22Rv1 (cell line): ENCODE results near the gene C5.

Experiments used
- H3K27ac ChIP-seq: fragments of 450-650 bp; 2 replicates; pipeline ENCODE4 v1.5.1; 2017
- CTCF ChIP-seq: fragments of 450-650 bp; IDR thresholded peaks from 2 replicates; pipeline ENCODE4 v1.5.1; 2017; ENCODE audit warnings: mild to moderate bottlenecking
- ZFX ChIP-seq: fragments of 450-650 bp; IDR thresholded peaks from 2 replicates; pipeline ENCODE4 v1.6.1; 2017; ENCODE audit warnings: antibody characterized with exemption, borderline replicate concordance

The C5 gene

GRCh38 chr9:120982836-120983235, 67.2 kb downstream of the C5 start:
- TF ChIP-seq ZFX (no peak), CTCF (no peak)
- no peak overlapping the region for H3K27ac ChIP-seq

GRCh38 chr9:120980951-120981350, 69.1 kb downstream of the C5 start:
- H3K27ac ChIP-seq: no peak overlapping the region
- no peak for TF ChIP-seq ZFX
- TF ChIP-seq CTCF: no peak

GRCh38 chr9:120979797-120980196, 70.3 kb downstream of the C5 start:
- no peak overlapping the region for H3K27ac ChIP-seq
- no peak for TF ChIP-seq CTCF
- TF ChIP-seq ZFX: no peak

- TF ChIP-seq CTCF (no peak), ZFX (no peak)
- H3K27ac ChIP-seq: no peak overlapping the region
Observed at GRCh38 chr9:120978987-120979386, 71.1 kb downstream of the C5 start.

- TF ChIP-seq CTCF (no peak), ZFX (no peak)
- no peak overlapping the region for H3K27ac ChIP-seq
Observed at GRCh38 chr9:120977321-120977720, 72.8 kb downstream of the C5 start.

GRCh38 chr9:120974921-120975320, 75.2 kb downstream of the C5 start:
- TF ChIP-seq ZFX: no peak
- no peak for TF ChIP-seq CTCF
- H3K27ac ChIP-seq: no peak overlapping the region

- TF ChIP-seq ZFX (no peak), CTCF (no peak)
- no peak overlapping the region for H3K27ac ChIP-seq
Observed at GRCh38 chr9:120974181-120974580, 75.9 kb downstream of the C5 start.
